Measurements from ENCODE around the gene TRIM23.

GRCh38 chr5:65663804-65664521, 39.8 kb upstream of the TRIM23 start:
- no peak for TF ChIP-seq POLR2A (IDR thresholded peaks at IDR 0.05; ENCODE audit: low read length)
- no peak for TF ChIP-seq GATA1 (IDR thresholded peaks at IDR 0.05; ENCODE audit: low read depth, low read length)
